ENCODE data around the gene HTR3C. TPM values are rescaled to one million over a fixed set of nuclear protein-coding genes. Genes with fewer than 3 reads are reported as not detected.

HTR3C gene
- total RNA-seq, 1 experiment from 2014 or later: not detected

GRCh38 chr3:184004476-184004875 is 48.4 kb upstream of the HTR3C start (continued):
- TF ChIP-seq SIN3A (IDR thresholded peaks at IDR 0.05; ENCODE audit: low read depth): no peak
- TF ChIP-seq EZH2phosphoT487 (IDR thresholded peaks at IDR 0.05; ENCODE audit: borderline replicate concordance): no peak
- TF ChIP-seq, protein P1, sequence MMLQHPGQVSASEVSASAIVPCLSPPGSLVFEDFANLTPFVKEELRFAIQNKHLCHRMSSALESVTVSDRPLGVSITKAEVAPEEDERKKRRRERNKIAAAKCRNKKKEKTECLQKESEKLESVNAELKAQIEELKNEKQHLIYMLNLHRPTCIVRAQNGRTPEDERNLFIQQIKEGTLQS (IDR thresholded peaks at IDR 0.05): no peak
- no peak for TF ChIP-seq POLR2A (IDR thresholded peaks at IDR 0.05; ENCODE audit: borderline replicate concordance, extremely low read depth, insufficient read depth, insufficient read length)
- no peak for TF ChIP-seq POLR2AphosphoS5 (IDR thresholded peaks at IDR 0.05; ENCODE audit: low read depth, low read length)
- TF ChIP-seq, protein P2, sequence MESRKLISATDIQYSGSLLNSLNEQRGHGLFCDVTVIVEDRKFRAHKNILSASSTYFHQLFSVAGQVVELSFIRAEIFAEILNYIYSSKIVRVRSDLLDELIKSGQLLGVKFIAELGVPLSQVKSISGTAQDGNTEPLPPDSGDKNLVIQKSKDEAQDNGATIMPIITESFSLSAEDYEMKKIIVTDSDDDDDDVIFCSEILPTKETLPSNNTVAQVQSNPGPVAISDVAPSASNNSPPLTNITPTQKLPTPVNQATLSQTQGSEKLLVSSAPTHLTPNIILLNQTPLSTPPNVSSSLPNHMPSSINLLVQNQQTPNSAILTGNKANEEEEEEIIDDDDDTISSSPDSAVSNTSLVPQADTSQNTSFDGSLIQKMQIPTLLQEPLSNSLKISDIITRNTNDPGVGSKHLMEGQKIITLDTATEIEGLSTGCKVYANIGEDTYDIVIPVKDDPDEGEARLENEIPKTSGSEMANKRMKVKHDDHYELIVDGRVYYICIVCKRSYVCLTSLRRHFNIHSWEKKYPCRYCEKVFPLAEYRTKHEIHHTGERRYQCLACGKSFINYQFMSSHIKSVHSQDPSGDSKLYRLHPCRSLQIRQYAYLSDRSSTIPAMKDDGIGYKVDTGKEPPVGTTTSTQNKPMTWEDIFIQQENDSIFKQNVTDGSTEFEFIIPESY (IDR thresholded peaks at IDR 0.05; ENCODE audit: extremely low read depth, insufficient replicate concordance, low read length): no peak

GRCh38 chr3:184005941-184006507 is 46.8 kb upstream of the HTR3C start:
- peak overlapping the region; percentile 20; the same call in 1 of the 2 replicates for H3K9ac ChIP-seq (ENCODE audit: low read length)
- intact Hi-C loops (cut with micrococcal nuclease): no loop called here
- no peaks in the 10 kb centered on the region for H3K79me2 ChIP-seq (ENCODE audit: insufficient read depth, low read length)
- no peaks in the 10 kb centered on the region for H3K9me3 ChIP-seq (ENCODE audit: control insufficient read depth in 1 of 2, insufficient read depth in 1 of 2, low read depth in 1 of 2, low read length in 2 of 2)
- no peak overlapping the region for H2AFZ ChIP-seq (ENCODE audit: low read depth, low read length, poor library complexity, severe bottlenecking)
- DNase-seq (ENCODE audit: low read depth, low spot score): peak; percentile 78
- peak overlapping the region; percentile 62 for H3K4me2 ChIP-seq (ENCODE audit: low read length)
- no peaks in the 10 kb centered on the region for H3K36me3 ChIP-seq (ENCODE audit: control insufficient read depth in 1 of 2, insufficient read depth in 2 of 2, low read length in 2 of 2)
- H3K9me2 ChIP-seq (ENCODE audit: insufficient read depth): no peaks in the 10 kb centered on the region
- ChIA-PET RAD21 (ENCODE audit: low non-redundant PET in 1 of 2, low total read pairs in 2 of 2, uncharacterized antibody in 2 of 2, unreplicated experiment in 2 of 2) (interaction anchor here in 1 of 2 experiments (0.7 kb wide), 1 partner anchor 477 kb away, joined by 4 read pairs; no protein-coding TSS in a partner anchor), POLR2A (interaction anchor here (0.7 to 1.0 kb wide), 2 partner anchors 10 to 11 kb away, joined by 3 to 4 read pairs; no protein-coding TSS in a partner anchor), CTCF (interaction anchor here (0.9 to 1.8 kb wide), 5 partner anchors 9 to 111 kb away, joined by 3 to 8 read pairs (median 3); partner anchors contain the start of gene ABCC5)
- peak; percentile 98 for ATAC-seq
- H3K27ac ChIP-seq (ENCODE audit: low read depth, low read length): peak overlapping the region; percentile 60
- no TSS peak for BruUV-seq (replicated peaks)
- H3K27me3 ChIP-seq (ENCODE audit: insufficient read depth, low read length): no peaks in the 10 kb centered on the region
- no peaks in the 10 kb centered on the region for H4K20me1 ChIP-seq (ENCODE audit: insufficient read depth)
- H3K4me3 ChIP-seq (replicated peaks in 1 of 2; ENCODE audit: low read depth in 1 of 2, low read length in 2 of 2): peak overlapping the region; percentile 7 to 11; a peak in 3 of 4 replicates
- peaks cover 14 to 20% of the 10 kb centered on the region in 2 experiments for H3K4me1 ChIP-seq (ENCODE audit: control insufficient read depth in 1 of 2, insufficient read depth in 2 of 2, low read length in 2 of 2)
- TF ChIP-seq, protein P1 (IDR thresholded peaks at IDR 0.05): no peak
- TF ChIP-seq EZH2 (IDR thresholded peaks at IDR 0.05): no peak
- no peak for TF ChIP-seq EGR1 (IDR thresholded peaks at IDR 0.05; ENCODE audit: low read depth)
- TF ChIP-seq TCF7L2 (IDR thresholded peaks at IDR 0.05; ENCODE audit: borderline replicate concordance, extremely low read depth, insufficient read depth, insufficient read length): no peak
- 0 out of 2 replicates have a peak, but pooled peaks have one; percentile 27 for TF ChIP-seq CBX3 (IDR thresholded peaks at IDR 0.05; ENCODE audit: low read depth)
- no peak for TF ChIP-seq EZH2phosphoT487 (IDR thresholded peaks at IDR 0.05; ENCODE audit: borderline replicate concordance)
- no peak for TF ChIP-seq REST (IDR thresholded peaks at IDR 0.05; ENCODE audit: low read depth)
- no peak for TF ChIP-seq POLR2A (IDR thresholded peaks at IDR 0.05; ENCODE audit: borderline replicate concordance, extremely low read depth, insufficient read depth, insufficient read length)
- TF ChIP-seq CTCF (IDR thresholded peaks at IDR 0.05 in 2 of 3, conservative IDR thresholded peaks at IDR 0.05 in 1 of 3; ENCODE audit: borderline replicate concordance in 1 of 3, insufficient read depth in 1 of 3, low read depth in 2 of 3, low read length in 2 of 3): no peak
- no peak for TF ChIP-seq ZFX (IDR thresholded peaks at IDR 0.05)
- TF ChIP-seq SP1 (IDR thresholded peaks at IDR 0.05; ENCODE audit: low read depth): 0 out of 2 replicates have a peak, but pooled peaks have one; percentile 15
- 0 out of 2 replicates have a peak, but pooled peaks have one; percentile 22 for TF ChIP-seq POLR2AphosphoS5 (IDR thresholded peaks at IDR 0.05; ENCODE audit: low read depth, low read length)
